GM21786 (cell line): ENCODE measurements around the gene SON.
A peak's percentile ranks its signal among the peaks of the same experiment; 100 is the strongest.
"Not testable (repeated sequence)": the region's sequence is repeated elsewhere in the genome, so short reads cannot be mapped to it uniquely, and the experiment has no call there.

Source experiments
- ATAC-seq: cut with Tn5 transposase; IDR thresholded peaks from one replicate; pipeline ENCODE4 v1.9.1; 2021; ENCODE audit not compliant: unreplicated experiment

SON gene

GRCh38 chr21:33566514-33566913 lies 23.7 kb downstream of the SON start:
- ATAC-seq = no peak

DNA sequence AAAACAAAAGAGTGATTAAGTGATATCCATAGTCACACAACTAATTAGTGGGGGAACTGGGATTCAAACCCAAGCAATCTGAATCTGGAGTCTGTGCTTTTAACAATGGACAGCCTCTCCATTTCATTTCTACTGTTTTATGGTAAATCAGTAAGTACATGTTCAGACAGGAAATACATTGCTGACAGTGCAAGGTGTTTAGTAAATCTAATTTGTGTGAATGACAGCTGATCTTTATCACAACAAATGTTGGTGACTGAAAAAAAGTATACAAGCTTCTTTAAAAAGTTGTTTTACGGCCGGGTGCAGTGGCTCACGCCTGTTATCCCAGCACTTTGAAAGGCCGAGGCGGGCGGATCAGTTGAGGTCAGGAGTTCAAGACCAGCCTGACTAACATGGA lies 25.1 kb downstream of the SON start:
- no peak for ATAC-seq

DNA sequence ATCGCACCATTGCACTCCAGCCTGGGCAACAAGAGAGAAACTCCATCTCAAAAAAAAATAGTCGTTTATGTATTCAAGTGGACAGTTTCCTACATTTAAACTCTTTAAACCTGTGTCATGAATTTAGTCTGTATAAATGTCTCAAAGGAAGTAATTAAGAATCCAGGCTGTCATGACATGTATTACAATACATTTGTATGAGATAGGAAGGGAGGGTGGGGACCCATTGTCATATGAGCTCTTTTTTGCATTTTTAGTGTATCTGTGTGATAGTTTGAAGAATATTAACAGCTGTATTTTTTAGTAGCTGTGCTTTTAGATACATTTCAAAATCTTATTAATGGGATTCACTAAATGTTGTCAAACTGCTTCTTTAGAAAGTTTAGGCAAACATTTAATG lies 25.6 kb downstream of the SON start:
- ATAC-seq = no peak

- ATAC-seq = no peak
Observed at GRCh38 chr21:33569991-33570390, 27.2 kb downstream of the SON start.

DNA sequence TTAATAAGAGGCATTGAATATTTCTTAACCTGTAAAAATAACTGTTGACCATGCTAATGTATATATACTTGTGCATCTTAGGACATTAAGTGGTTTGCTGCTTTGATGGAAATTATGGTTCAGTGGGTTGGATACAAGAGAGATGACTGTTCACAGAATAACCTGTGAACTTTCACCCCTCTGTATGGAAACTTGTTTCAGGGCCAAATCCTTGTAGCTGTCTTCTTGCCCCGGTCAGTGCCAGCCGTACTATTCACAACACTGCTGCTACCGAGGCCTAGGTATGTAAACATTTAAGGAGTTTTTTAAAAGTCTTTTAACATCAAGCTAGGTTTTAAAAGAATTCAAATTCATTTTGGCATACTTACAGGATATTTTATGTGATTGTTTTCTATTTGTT lies 29.5 kb downstream of the SON start:
- no peak for ATAC-seq

DNA sequence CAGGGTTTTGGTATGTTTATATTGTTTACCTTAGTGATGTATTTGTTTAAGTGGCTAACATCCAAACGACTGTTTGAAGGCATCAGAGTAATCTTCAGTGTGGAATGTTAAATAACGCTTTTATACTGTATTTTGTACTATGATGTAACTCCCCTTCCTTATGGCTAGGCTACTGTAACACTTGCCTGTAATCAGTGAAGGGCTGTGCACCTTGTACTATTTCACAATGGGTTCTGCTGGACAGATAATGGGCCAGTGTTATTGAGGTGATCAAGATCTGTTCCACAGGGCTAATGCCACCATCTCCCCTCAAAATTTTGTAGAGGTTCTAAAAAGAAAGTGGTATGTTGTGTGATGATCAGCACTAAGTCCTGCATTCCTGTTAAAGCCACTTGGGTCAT lies 33.9 kb downstream of the SON start:
- ATAC-seq = not testable (repeated sequence)

- no peak for ATAC-seq
Observed at GRCh38 chr21:33578214-33578613, 35.4 kb downstream of the SON start.

- no peak for ATAC-seq
Observed at GRCh38 chr21:33578959-33579542, 36.2 kb downstream of the SON start.

- no peak for ATAC-seq
Observed at GRCh38 chr21:33584455-33584854, 41.6 kb downstream of the SON start.

GRCh38 chr21:33586927-33587326 lies 44.1 kb downstream of the SON start:
- no peak for ATAC-seq

GRCh38 chr21:33587792-33588484 lies 45.1 kb downstream of the SON start:
- ATAC-seq = peak; percentile 28

DNA sequence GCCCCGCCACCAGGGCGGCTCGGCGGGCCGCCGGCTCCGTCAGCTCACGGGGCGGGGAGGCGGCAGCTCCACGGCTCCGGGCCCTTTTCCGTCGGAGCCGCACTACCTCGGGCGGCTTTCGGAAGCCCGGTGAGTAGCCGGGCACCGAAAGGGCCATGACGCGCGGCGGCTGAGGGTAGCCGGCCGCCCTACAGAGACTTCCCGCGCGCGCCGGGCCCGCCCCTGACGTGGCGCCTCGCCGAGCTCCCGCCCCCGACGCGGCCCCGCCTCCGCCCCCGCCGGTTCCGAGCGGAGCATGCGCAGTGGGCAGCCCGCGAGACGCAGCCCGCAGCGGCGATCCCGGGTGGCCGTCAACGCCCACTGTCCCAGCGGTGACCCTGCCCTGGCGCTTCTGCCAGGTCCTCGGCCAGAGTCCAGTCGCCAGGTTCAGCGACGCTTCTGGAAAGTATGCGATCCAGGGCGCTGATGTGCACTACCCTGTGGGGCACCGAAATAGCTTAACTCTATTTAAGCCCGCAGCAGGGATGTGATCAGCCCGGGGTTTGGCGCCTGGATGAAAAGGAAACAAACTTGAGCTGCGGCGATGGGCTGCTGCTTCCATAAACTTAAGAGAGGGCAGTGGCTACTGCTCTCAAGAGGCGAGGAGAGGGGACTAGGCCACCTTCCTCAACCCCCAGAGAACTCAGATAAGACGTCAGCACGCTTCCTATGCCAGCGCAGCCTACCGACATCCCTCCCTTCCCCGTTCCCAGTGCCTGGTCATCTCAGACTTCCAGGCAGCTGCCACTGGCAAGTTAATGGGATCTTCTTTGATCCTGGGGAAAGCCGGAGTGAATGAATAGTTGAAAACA lies 45.9 kb downstream of the SON start, which contains the start of gene DONSON:
DONSON (minus strand) TSS at position 200 of the 851 bp plus-strand sequence; CDS start at position 157, 43 bp downstream.
- peak; percentile 83 for ATAC-seq

GRCh38 chr21:33598051-33598450 lies 55.2 kb downstream of the SON start:
- ATAC-seq = no peak

DNA sequence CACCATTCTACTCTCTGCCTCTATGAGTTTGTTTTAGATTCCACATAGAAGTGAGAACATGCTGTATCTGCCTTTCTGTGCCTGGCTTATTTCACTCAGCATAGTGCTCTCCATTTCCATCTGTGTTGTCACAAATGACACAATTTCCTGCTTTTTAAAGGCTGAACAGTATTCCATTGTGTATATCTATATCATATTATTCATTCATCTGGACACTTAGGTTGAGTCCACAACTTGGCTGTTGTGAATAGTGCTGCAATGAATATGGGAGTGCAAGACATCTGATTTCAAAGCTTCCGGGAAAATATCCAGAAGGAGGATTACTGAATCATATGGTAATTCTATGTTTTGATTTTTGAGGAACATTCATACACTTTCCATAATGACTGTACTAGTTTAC lies 65.7 kb downstream of the SON start:
- ATAC-seq = no peak

- ATAC-seq = no peak
Observed at GRCh38 chr21:33611006-33611744, 68.3 kb downstream of the SON start.

DNA sequence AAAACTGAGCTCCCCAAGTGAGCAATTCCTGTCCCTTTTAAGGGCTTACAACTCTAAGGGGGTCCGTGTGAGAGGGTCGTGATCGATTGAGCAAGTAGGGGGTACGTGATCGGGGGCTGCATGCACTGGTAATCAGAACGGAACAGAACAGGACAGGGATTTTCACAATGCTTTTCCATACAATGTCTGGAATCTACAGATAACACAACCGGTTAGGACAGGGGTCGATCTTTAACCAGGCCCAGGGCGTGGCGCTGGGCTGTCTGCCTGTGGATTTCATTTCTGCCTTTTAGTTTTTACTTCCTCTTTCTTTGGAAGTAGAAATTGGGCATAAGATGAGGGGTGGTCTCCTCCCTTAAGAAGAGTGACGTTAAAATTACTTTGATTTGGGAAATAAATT lies 74.7 kb downstream of the SON start:
- ATAC-seq = not testable (repeated sequence)

- ATAC-seq = no peak
Observed at GRCh38 chr21:33618407-33618806, 75.6 kb downstream of the SON start.

DNA sequence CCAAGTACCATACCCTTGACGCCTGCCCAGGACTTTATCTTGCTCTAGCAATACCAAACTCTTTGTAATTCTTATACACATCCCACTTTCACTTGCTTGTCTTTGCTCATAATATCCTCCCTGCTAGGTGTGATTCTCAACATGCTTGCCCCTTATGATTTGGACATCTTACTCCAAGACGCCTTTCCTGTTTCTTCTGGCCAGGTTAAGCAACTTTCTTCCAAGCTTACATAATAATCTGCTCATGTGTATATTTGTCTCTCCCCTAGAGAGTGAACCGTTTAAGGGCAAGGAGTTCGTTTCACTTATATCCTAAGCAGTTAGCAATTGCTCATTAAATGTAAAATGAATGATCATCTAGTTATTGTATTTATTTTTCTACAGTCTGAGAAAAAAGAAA lies 76.9 kb downstream of the SON start:
- no peak for ATAC-seq

GRCh38 chr21:33622253-33622652 lies 79.4 kb downstream of the SON start:
- ATAC-seq = no peak

DNA sequence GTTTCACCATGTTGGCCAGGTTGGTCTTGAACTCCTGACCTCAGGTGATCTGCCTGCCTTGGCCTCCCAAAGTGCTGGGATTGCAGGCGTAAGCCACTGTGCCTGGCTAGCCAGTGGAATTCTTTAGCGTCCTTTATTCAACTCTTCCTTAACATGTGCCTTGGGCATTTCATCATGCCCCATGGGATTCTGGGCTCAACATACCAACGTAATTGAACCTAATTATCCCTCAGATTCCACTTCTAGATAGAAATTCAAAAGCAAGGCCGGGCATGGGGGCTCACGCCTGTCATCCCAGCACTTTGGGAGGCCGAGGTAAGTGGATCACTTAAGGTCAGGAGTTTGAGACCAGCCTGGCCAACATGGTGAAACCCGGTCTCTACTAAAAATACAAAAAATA lies 83.3 kb downstream of the SON start:
- ATAC-seq = not testable (repeated sequence)
